Activated CD4-positive, CD25-positive, alpha-beta regulatory T cell treated with anti-CD3 and anti-CD28 coated beads, Interleukin-2, amount 50 U/mL, for 24 hours (primary cell): ENCODE results near the gene MRM3.
A peak's percentile ranks its signal among the peaks of the same experiment; 100 is the strongest.
"Not testable (repeated sequence)": the region's sequence is repeated elsewhere in the genome, so short reads cannot be mapped to it uniquely, and the experiment has no call there.

Source experiments
- ATAC-seq, 2 donors: fragments of 150-1000 bp; cut with Tn5 transposase; one replicate each; pipeline ENCODE4 v1.10.0; 2021; ENCODE audit warnings: mild to moderate bottlenecking in 1 of 2, moderate library complexity in 1 of 2

MRM3 gene

DNA sequence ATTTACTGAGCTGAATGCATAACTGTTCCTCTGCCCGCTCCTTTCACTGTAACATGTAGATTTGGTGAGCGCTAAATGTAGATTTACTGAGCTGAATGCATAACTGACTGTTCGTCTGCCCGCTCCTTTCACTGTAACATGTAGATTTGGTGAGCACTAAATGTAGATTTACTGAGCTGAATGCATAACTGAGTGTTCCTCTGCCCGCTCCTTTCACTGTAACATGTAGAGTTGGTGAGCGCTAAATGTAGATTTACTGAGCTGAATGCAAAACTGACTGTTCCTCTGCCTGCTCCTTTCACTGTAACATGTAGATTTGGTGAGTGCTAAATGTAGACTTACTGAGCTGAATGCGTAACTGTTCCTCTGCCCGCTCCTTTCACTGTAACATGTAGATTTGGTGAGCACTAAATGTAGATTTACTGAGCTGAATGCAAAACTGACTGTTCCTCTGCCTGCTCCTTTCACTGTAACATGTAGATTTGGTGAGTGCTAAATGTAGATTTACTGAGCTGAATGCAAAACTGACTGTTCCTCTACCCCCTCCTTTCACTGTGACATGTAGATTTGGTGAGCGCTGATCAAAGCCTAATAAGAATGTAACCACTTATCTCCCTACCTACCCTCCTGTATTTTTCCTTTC lies 26.7 kb upstream of the MRM3 start:
- not testable (repeated sequence) for ATAC-seq

DNA sequence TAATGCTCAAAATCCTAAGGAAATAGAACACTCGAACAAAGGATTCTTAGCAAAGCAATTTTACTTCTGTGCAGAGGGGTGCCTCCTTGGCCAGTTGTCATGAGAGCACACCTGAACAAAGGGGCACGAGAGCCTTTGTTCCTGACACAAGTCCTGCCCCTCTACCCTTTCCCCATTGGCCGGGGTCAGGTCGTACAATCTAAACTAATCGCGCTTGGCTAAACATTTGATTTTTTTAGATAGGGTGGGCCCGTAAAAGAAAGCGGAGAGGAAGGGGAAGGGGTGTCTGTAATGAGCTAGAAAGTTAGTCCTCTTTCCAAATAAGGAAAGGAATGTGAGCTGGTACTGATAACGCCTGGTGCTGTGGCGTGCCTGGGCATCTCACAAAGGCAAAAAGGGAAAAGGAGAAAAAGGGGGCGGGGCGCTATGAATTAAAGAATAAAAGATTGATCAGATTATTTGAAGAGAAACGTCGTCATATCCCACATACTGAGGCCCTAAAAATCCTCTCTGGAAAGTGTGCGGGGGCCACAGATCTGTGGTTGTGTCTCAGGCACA lies 26.1 kb upstream of the MRM3 start:
- ATAC-seq = not testable (repeated sequence)

DNA sequence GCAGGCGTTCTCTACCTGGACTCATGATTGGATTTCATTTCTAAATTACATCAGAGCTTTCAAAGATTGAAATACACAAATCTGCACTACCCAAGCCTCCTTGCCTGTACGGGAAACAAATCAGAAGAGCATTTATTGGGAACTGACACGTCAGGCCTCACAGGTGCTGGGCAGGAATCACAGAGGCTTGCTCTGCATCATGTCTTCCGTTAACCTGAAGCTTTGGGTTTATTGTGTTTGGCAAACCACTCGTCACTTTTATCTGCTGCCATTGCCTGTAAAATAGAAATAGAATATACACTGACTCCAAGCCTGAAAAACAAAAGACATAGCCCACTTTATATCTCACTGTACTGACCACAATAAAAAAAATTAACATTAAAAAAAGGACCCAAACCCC lies 22.2 kb upstream of the MRM3 start:
- no peak for ATAC-seq

DNA sequence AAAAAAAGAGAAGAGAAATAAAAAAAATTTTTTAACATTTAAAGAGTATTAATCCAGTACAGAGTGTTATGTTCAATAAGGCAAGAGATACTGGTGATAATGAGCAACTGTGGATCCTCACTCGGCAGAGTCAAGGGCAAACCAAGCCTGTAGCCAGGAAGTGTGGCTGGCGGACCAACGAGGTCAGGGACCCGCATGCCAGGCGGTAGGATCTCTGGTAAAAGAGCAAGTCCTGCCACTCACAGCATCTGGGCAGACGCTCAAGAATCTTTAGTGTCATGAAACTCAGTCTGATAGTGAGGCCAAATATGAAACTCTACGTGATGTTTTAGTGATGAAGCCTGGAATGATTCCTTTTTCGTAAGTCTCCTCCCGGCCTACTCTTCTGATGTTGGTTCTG lies 21.8 kb upstream of the MRM3 start:
- ATAC-seq = no peak

DNA sequence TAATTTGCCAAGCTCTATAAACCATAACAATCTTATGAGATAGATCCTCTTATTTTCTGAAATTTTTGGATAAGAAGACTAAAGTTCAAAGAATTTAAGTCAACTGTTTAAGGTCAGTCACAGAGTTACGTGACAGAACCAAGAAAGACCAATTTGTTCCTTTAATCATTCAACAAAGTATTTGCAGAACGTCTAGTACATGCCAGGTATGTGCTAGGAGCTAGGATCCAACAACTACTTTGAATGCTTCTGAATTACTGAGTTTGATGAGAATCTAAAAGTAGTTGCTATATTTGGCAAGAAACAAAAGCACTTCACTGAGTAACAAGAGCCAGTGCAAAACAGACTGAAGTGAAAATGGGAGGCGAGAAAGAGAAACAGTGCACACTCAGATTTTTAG lies 15.1 kb upstream of the MRM3 start:
- no peak for ATAC-seq

DNA sequence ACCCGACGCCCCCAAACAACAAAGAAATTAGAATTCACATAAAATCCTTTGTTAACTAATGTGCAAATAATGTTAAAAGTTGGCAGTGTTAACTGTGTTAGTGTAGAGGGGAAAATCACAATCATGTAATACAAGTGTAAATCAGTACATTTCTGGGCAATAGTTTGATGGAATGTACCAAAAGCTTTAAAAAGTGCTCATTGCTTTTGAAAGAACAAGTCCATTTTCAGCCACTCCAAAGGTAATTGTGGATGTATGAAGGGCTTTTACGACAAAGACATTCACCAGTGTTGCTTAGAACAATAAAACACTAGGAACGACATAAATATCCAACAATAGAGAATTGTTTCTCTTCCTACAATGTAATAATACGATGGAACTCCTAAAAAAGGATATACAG lies 9.1 kb upstream of the MRM3 start:
- no peak for ATAC-seq

DNA sequence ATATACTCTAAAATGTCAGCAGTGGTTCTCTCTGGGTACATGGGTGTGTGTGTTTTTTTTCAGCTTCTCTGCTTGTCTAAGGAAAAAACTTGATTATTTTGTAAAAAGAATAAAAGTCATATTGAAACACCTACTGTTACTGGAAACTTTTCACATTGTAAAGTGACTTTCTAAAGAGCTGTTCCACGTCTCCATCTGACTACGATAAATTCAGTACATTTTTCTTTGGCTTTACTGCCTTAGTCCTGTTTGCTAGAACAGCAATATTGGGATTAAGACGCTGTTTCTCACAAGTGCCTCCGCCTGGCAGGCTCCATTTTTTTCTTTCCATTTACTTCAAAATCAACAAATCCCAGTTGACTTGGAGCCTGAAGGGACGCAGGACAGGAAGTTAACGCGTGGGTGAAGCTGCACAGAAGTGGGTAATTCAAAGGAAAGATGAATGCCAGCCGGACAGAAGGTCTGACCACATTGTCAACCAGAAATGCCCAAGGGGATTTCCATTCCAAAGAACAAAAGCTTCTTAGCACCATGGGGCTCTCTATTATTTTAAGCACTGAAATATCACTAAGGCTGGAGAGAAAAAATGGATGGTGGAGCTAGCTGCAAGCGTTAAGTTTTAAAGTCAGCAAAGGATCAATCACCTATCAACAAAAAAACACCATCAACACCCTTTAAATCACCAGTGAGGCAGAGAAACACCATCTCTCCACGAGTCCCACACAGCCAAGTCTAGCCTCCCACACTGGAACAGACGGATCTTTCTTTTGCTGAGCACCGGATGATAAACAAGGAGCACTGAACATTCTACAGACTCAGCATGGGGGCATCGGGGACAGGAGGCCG lies 8.5 kb upstream of the MRM3 start:
- ATAC-seq = no peak

DNA sequence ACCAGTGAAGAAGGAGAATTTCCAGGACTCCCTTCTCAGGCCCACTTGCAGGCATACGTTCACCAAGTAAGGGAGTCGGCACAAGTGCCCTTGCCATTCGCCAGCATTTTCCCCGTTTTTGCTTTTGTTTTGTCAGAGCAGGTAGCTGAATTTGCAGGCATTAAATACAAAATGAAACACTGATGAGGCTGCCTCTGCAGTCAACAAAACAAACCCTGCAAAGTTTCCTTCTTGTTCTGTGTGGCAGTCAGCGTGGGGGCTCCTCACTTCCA lies 7.9 kb upstream of the MRM3 start:
- ATAC-seq = no peak

DNA sequence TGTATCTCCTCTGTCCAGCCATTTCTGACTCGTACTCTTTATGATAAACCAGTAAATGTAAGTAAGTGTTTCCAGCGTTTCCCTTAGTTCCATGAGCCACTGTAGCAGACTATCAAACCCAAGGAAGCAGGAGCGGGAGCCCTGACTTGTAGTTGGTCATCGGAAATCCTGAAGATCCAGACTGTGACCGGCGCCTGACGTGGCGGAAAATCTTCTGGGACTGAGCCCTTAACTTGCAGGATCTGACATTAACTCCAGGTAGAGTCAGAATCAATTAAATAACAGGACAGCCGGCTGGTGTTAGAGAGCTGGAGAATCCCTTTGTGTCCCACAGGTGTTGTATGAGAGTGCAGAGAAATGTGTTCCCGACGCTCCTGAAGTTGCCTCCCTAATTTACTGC lies 4.1 kb upstream of the MRM3 start:
- no peak for ATAC-seq

DNA sequence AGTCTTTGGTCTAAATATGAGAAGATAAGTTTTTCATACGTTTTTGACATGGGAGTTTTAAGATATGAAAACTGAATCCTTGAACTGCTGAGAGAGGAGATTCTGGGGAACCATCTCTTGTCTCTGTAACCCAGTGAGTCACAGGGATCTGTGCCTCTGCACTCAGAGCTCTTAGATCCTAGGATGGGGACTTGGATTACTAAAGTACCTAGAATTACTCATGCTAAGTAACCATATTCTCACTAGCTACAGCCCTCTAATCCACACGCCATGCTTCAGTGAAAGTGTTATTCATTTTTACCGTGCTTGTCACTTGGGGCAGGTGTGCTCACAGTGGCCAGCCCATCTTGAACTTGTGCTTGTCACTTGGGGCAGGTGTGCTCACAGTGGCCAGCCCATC lies 2.0 kb downstream of the MRM3 start:
- no peak for ATAC-seq

DNA sequence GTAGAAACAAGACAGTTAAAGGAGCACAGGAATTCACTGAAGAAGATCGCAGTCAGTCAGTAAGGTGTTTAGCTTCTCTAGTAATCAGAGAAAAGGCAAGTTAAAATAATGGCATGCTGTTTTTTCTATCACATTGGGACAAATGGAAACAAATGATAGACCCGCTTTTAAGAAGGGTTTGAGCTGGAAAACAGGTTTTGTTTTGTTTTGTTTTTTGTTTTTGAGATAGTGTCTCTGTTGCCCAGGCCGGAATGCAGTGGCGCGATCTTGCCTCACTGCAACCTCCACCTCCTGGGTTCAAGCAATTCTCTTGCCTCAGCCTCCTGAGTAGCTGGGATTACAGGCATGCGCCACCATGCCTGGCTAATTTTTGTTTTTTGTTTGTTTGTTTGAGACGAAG lies 3.7 kb downstream of the MRM3 start:
- ATAC-seq = not testable (repeated sequence)

DNA sequence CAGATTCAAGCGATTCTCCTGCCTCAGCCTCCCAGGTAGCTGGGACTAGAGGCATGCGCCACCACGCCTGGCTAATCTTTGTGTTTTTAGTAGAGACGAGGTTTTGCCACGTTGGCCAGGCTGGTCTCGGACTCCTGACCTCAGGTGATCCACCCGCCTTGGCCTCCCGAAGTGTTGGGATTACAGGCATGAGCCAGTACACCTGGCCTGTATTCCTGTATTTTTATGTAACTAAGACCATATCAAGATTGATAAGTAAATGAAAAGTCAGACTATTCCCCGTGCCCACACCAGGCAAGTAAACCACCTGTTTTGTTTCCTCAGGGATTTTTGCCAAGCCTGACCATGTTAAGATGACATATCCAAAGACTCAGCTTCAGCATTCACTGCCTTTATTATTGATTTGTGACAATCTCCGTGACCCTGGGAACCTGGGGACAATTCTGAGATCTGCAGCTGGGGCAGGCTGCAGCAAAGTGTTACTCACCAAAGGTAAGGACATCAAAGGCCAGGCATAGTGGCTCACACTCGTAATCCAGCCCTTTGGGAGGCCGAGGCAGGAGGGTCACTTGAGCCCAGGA lies 5.6 kb downstream of the MRM3 start:
- ATAC-seq = no peak

DNA sequence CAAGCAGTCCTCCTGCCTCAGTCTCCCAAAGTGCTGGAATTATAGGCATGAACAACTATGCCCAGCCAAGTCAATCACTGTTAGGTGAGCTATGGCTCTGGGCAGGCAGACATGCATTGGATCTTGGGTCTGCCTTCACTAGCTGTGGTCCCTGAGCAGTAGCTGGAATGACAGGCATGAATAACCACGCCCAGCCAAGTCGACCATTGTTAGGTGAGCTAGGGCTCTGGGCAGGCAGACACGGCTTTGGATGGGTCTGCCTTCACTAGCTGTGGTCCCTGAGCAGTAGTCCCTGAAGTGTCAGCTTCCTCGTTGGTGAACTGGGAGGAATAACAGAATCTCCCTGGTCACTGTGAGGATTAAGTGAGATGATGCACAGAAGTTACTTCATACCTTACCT lies 6.4 kb downstream of the MRM3 start:
- no peak for ATAC-seq

DNA sequence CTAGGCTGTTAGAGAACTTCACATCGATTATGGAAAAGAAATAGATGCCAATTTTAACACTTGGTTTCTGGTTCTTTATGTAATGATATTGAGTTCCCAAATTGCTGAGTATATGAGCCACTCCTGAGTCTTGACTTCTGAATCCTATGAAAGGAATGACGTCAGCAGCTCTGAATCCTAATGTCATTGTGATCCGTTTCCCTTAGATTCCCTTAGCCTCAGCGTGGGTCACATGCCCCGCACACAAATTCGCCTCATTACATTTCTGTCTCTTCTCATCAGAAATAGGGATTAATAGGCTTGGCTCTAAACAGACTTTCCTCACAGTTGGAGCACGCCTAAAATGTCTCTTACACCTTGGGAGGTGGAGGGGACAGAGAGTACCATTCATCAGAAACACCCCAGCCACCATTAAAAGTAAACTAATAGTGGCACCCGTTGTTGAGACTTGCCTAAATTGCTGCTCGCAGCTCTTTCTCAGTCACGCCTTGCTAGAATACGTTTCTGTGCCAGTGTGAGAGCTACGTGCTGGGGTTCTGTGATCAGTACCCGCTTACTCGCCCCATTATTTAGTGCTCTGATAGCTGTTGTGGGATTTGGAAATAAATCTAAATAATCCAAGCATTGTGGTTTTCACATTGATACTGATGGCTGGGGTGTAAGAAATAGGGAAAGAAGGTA lies 7.1 kb downstream of the MRM3 start:
- ATAC-seq = no peak

DNA sequence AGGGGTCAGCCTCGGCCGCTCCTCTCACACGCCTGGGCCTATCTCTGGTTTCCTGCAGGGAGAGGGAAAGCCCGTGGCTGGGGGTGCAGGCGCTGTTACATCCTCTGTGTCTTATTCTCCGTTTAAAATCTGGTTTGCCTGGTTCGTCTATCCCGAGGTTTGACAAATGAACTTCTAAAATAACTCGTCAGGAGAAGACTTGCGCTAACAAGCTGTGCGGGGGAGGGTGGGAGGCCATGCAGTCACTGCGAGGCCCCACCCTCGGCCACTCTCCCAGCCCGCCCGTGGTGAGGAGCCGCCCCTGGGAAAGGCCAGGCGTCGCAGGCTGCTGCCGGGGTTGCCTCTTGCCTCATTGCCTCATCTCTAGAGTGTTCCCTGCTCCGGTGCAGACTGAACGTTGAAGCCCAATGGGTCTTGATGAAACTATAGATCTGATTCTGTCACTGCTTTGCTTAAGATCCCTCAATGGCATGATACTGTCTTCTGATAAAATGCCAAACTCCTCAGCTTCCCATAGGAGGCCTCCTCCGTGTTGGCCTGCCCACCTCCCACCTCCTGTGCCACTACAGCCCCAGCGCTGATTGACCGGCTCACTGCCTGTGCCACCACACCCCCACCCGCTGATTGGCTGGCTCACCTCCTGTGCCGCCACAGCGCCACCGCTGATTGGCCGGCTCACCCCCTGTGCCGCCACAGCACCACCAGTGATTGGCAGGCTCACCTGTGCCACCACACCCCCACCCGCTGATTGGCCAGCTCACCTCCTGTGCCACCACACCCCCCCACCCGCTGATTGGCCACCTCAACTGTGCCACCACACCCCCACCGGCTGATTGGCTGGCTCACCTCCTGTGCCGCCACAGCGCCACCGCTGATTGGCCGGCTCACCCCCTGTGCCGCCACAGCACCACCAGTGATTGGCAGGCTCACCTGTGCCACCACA lies 8.0 kb downstream of the MRM3 start:
- not testable (repeated sequence) for ATAC-seq

DNA sequence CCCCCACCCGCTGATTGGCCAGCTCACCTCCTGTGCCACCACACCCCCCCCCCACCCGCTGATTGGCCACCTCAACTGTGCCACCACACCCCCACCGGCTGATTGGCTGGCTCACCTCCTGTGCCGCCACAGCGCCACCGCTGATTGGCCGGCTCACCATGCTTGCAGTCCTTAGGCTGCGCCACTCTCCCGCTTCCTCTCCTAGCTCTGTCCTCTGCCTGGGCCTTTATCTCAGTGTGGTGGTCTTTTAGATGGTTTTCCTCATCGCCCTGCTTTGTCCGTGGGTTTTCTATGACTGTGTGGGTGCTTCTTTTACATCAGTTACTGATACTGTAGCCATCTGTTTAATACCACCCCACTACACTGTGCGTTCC lies 8.7 kb downstream of the MRM3 start:
- not testable (repeated sequence) for ATAC-seq

DNA sequence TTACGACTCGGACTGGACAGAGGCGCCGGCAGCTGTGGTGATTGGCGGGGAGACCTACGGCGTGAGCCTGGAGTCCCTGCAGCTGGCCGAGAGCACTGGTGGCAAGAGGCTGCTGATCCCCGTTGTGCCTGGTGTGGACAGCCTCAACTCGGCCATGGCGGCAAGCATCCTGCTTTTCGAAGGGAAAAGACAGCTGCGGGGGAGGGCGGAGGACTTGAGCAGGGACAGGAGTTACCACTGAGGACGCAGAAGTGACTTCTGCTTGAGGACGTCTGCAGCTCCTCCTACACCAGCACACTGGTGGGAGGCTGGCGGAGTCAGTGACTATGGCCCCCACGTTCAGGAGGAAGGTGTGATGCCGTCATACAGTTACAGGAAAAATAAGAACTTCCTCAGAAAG lies 9.7 kb downstream of the MRM3 start:
- no peak for ATAC-seq

DNA sequence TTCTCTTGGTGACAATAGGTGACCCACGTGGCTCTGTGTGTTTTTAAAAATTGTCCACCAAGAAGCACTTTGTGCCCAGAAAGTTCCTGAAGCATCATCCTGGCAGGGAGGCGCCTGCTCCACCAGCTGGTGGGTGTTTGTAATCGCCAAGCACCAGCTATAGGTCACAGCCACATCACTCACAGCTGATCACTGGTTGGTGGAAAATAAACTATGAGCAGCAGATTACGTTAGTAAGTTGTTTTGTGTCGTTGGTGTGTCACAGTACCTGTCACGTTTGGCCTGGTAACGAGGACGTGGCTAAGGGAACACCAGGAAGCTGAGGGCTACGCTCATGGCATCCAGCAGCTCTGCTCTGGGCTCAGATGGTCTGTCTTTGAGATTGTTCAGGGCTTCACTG lies 10.1 kb downstream of the MRM3 start:
- no peak for ATAC-seq

DNA sequence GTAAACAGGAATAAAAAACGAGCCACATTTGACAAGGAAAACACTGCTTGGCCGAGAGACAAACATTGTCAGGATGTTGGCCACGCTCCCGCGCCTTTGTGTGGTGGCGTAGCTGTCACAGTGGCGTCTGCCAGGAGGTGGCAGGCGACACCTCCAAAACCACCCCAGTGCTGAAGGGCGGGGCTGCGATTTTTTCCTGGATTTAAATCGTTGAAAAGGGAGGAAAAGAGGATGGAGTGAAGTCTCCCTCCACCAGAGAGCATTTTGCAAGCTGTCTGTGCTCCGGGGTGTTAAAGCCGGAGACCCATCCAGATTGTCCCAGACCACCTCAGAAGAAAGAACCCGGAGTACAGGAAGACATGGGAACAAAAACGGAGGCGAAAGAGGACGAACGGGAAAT lies 12.7 kb downstream of the MRM3 start:
- ATAC-seq = peak in 1 of 2 donors; percentile 56

DNA sequence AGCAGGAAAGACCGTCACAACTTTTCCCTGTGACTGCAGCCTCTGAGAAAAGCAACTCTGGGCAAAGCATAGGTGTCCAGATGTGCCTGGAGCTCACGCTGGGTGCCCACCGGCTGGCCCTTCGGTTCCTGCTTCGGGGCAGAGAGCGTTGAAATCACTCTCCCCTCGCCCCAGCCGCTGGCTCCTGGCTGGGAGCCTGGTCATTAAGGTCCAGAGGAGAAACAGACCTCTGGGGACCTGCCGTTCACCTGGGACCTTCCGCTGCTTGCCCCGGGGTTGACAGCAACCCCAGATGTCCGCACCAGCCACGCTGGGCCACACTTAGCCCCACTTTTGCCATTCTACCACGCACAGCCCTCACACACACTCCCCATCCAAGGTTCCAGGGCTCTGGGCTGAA lies 13.1 kb downstream of the MRM3 start:
- ATAC-seq = no peak

DNA sequence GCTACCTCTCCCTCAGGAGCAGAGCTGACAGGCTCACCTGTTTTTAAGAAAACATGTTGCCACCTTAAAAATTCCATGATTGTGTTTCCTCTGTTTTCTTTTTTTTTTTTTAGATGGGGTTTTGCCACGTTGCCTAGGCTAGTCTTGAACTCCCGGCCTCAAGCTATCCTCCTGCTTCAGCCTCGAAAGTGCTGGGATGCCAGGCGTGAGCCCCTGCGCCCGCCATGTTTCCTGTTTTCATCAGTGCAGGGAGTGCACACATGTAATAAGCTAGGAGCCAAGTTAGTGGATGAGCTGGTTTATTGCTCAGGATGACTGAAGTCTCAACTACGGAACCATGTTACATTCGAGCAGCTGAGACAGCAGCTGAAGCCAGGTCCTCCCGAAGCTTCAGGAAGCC lies 13.6 kb downstream of the MRM3 start:
- no peak for ATAC-seq

DNA sequence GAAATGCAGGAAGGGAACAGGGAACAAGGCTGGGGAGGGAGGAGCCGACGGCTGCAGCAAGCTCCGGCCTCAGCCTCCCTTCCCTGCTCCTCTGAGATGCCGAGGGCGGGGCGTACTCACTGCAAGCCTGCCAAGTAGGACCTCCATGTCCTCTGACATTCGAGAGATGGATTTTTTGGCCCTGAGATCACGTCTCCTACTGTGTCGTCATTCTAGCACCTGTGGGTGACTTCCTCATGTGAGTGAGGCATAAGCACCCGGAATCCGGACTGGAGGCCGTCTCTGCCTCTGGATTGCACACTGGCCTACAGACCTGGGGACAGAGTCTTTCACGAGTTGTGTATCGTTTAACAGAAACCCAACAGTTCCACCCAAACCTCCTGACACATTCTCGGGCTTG lies 14.5 kb downstream of the MRM3 start:
- no peak for ATAC-seq
